K562 (cell line): ENCODE results near the gene SPAG7. TPM values are rescaled to one million over a fixed set of nuclear protein-coding genes. Genes with fewer than 3 reads are reported as not detected.

ENCODE experiments used
- ATF7 ChIP-seq: fragments of 450-650 bp; IDR thresholded peaks from 2 replicates; pipeline ENCODE4 v1.7.1; 2014; ENCODE audit warnings: mild to moderate bottlenecking, moderate library complexity
- CHD4 ChIP-seq: fragments of 200-600 bp; sonication (generic); IDR thresholded peaks from 3 replicates; pipeline ENCODE4 v1.6.1; 2012; ENCODE audit warnings: low read depth, mild to moderate bottlenecking, mixed read lengths, low read length, inconsistent platforms; ENCODE audit not compliant: insufficient read depth, insufficient replicate concordance, poor library complexity, severe bottlenecking
- FOSL1 ChIP-seq: fragments of 200-800 bp; sonication (Bioruptor generic); conservative IDR thresholded peaks from 2 replicates; pipeline ENCODE4 v1.6.1; 2016; ENCODE audit warnings: missing genetic modification characterization, missing compliant biosample characterization
- HEY1 ChIP-seq: fragments of 250-450 bp; sonication (Bioruptor Pico); IDR thresholded peaks from 2 replicates; pipeline ENCODE4 v1.5.0; 2020; ENCODE audit warnings: mild to moderate bottlenecking, moderate library complexity, borderline replicate concordance
- HNRNPH1 ChIP-seq: fragments of 200-400 bp; formaldehyde crosslinking; optimal IDR thresholded peaks from 2 replicates; pipeline ENCODE3; 2017; ENCODE audit warnings: low read depth, mild to moderate bottlenecking, low read length, moderate library complexity
- KDM4B ChIP-seq, 2 experiments: fragments of 450-650 bp in 1 of 2; sonication (generic) in 1 of 2; IDR thresholded peaks; 2 replicates each; pipeline ENCODE4 v1.6.1; 2016 to 2017; ENCODE audit warnings: borderline replicate concordance in 2 of 2, antibody characterized with exemption in 1 of 2, low read depth in 1 of 2, mild to moderate bottlenecking in 1 of 2
- NR2C1 ChIP-seq, 2 experiments: fragments of 450-650 bp; IDR thresholded peaks; 2 replicates each; pipeline ENCODE4 v1.6.1; 2017; ENCODE audit warnings: mild to moderate bottlenecking in 2 of 2, antibody characterized with exemption in 1 of 2, inconsistent platforms in 1 of 2, missing compliant biosample characterization in 1 of 2, missing genetic modification characterization in 1 of 2
- RBM39 ChIP-seq: fragments of 200-400 bp; formaldehyde crosslinking; optimal IDR thresholded peaks from 2 replicates; pipeline ENCODE3; 2018; ENCODE audit warnings: low read depth, low read length
- SIN3B ChIP-seq: fragments of 450-650 bp; IDR thresholded peaks from 2 replicates; pipeline ENCODE4 v1.6.1; 2017; ENCODE audit warnings: low read depth, mild to moderate bottlenecking, moderate library complexity
- TFAP4 ChIP-seq: sonication (generic); formaldehyde crosslinking; IDR thresholded peaks from 2 replicates; pipeline ENCODE4 v1.8.0; 2022; ENCODE audit warnings: missing genetic modification reagents, mild to moderate bottlenecking, moderate library complexity, borderline replicate concordance
- VEZF1 ChIP-seq: fragments of 200-800 bp; sonication (Bioruptor generic); IDR thresholded peaks from 2 replicates; pipeline ENCODE4 v1.6.1; 2017; ENCODE audit warnings: missing genetic modification characterization, missing compliant biosample characterization
- ZNF609 ChIP-seq: sonication (generic); formaldehyde crosslinking; IDR thresholded peaks from 2 replicates; pipeline ENCODE4 v1.8.1; 2023; ENCODE audit warnings: missing genetic modification reagents, mild to moderate bottlenecking, borderline replicate concordance
- ZNF639 ChIP-seq, 2 experiments: fragments of 200-800 bp in 1 of 2; sonication (Bioruptor generic) in 1 of 2; sonication (generic) in 1 of 2; formaldehyde crosslinking in 1 of 2; IDR thresholded peaks in 1 of 2; conservative IDR thresholded peaks in 1 of 2; 2 replicates each; pipeline versions ENCODE4 v1.5.0 to v1.6.1; 2016 to 2020; ENCODE audit warnings: missing compliant biosample characterization in 1 of 2, missing genetic modification characterization in 1 of 2, missing genetic modification reagents in 1 of 2
- polyA plus RNA-seq, 8 experiments: library from polyadenylated mRNA; depleted of rRNA in 4 of 8; stranded (reverse) in 5 of 8; unstranded in 3 of 8; fragments of >200 nt; fragmentation: Nextera tagmentation in 2 of 8; fragmentation: Illumina TruSeq in 1 of 8; extraction: Ambion mirVana in 2 of 8; extraction: Trizol in 1 of 8; gene quantifications; 2 replicates each; pipeline versions ENCODE4 v1.2.1 to v1.2.3, GENCODE V29; 2011 to 2014; ENCODE audit warnings: inconsistent platforms in 1 of 8, missing spikeins in 1 of 8
- total RNA-seq, 7 experiments: library from RNA; depleted of rRNA in 6 of 7; stranded (reverse); fragments of >200 nt in 6 of 7; fragmentation: Illumina TruSeq in 2 of 7; extraction: Trizol in 2 of 7; gene quantifications; 2 replicates each; pipeline versions ENCODE4 v1.2.1 to v1.2.3, GENCODE V29; 2011 to 2021; ENCODE audit warnings: low replicate concordance in 1 of 7

Gene SPAG7
- total and polyA plus RNA-seq, 9 of the 15 experiments (the other 6 are each of a cell fraction or from before 2014, with no cell fraction given): 5.6 to 53.5 (median 36.3) TPM

GRCh38 chr17:4980644-4981216, 13.1 kb upstream of the SPAG7 start (continued):
- TF ChIP-seq ZNF639 (CRISPR knock-in tag; conservative IDR thresholded peaks at IDR 0.05 in 1 of 2, IDR thresholded peaks at IDR 0.05 in 1 of 2) (no peak), HEY1 (no peak), HNRNPH1 (no peak), FOSL1 (tag) (no peak), TFAP4 (CRISPR knock-in tag) (no peak), SIN3B (no peak), ZNF609 (CRISPR knock-in tag) (no peak), ATF7 (no peak), KDM4B (IDR thresholded peaks at IDR 0.05; ENCODE audit: borderline replicate concordance in 2 of 2, low read depth in 1 of 2) (no peak), NR2C1 (IDR thresholded peaks at IDR 0.05) (no peak), NR2C1 (tag; IDR thresholded peaks at IDR 0.05) (no peak), VEZF1 (peak; percentile 36; the same call in 1 of the 2 replicates), RBM39 (no peak), CHD4 (no peak)
